22Rv1 (cell line): Measurements from ENCODE around the gene FBN2.

Experiments
- CTCF ChIP-seq: fragments of 450-650 bp; IDR thresholded peaks from 2 replicates; pipeline ENCODE4 v1.5.1; 2017; ENCODE audit warnings: mild to moderate bottlenecking
- ZFX ChIP-seq: fragments of 450-650 bp; IDR thresholded peaks from 2 replicates; pipeline ENCODE4 v1.6.1; 2017; ENCODE audit warnings: antibody characterized with exemption, borderline replicate concordance

GRCh38 chr5:128376577-128376976, 161.5 kb downstream of the FBN2 start:
- no peak for TF ChIP-seq CTCF
- TF ChIP-seq ZFX: no peak
